GM13976 (cell line): ENCODE data around the gene HSPA1L.
"Not testable (repeated sequence)": the region's sequence is repeated elsewhere in the genome, so short reads cannot be mapped to it uniquely, and the experiment has no call there.

ENCODE experiments used
- DNase-seq: peaks from one replicate; pipeline ENCODE4 v3.0.0; 2012; ENCODE audit warnings: low spot score
- in situ Hi-C: fragments of 300-500 bp; cut with MboI; formaldehyde crosslinking; loops from one replicate; pipeline ENCODE4 v1.12.0; 2022; ENCODE audit warnings: low sequenced_read_pairs, mixed read lengths, inconsistent platforms; ENCODE audit not compliant: unreplicated experiment
- TF ChIP-seq, protein P1 (sequence below): IDR thresholded peaks from 2 replicates; pipeline ENCODE4 v1.5.1; 2012; ENCODE audit warnings: borderline replicate concordance, mild to moderate bottlenecking; ENCODE audit not compliant: insufficient read depth; ENCODE audit errors: extremely low read depth, missing control alignments, control extremely low read depth

The HSPA1L gene

DNA sequence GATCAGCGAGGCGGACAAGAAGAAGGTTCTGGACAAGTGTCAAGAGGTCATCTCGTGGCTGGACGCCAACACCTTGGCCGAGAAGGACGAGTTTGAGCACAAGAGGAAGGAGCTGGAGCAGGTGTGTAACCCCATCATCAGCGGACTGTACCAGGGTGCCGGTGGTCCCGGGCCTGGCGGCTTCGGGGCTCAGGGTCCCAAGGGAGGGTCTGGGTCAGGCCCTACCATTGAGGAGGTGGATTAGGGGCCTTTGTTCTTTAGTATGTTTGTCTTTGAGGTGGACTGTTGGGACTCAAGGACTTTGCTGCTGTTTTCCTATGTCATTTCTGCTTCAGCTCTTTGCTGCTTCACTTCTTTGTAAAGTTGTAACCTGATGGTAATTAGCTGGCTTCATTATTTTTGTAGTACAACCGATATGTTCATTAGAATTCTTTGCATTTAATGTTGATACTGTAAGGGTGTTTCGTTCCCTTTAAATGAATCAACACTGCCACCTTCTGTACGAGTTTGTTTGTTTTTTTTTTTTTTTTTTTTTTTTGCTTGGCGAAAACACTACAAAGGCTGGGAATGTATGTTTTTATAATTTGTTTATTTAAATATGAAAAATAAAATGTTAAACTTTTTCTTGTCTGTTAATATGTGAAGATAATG, 14.7 kb upstream of the HSPA1L start:
- DNase-seq = peak; percentile 43
- TF ChIP-seq, protein P1, sequence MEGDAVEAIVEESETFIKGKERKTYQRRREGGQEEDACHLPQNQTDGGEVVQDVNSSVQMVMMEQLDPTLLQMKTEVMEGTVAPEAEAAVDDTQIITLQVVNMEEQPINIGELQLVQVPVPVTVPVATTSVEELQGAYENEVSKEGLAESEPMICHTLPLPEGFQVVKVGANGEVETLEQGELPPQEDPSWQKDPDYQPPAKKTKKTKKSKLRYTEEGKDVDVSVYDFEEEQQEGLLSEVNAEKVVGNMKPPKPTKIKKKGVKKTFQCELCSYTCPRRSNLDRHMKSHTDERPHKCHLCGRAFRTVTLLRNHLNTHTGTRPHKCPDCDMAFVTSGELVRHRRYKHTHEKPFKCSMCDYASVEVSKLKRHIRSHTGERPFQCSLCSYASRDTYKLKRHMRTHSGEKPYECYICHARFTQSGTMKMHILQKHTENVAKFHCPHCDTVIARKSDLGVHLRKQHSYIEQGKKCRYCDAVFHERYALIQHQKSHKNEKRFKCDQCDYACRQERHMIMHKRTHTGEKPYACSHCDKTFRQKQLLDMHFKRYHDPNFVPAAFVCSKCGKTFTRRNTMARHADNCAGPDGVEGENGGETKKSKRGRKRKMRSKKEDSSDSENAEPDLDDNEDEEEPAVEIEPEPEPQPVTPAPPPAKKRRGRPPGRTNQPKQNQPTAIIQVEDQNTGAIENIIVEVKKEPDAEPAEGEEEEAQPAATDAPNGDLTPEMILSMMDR = peak; percentile 19
- in situ Hi-C loops = no loop called here

DNA sequence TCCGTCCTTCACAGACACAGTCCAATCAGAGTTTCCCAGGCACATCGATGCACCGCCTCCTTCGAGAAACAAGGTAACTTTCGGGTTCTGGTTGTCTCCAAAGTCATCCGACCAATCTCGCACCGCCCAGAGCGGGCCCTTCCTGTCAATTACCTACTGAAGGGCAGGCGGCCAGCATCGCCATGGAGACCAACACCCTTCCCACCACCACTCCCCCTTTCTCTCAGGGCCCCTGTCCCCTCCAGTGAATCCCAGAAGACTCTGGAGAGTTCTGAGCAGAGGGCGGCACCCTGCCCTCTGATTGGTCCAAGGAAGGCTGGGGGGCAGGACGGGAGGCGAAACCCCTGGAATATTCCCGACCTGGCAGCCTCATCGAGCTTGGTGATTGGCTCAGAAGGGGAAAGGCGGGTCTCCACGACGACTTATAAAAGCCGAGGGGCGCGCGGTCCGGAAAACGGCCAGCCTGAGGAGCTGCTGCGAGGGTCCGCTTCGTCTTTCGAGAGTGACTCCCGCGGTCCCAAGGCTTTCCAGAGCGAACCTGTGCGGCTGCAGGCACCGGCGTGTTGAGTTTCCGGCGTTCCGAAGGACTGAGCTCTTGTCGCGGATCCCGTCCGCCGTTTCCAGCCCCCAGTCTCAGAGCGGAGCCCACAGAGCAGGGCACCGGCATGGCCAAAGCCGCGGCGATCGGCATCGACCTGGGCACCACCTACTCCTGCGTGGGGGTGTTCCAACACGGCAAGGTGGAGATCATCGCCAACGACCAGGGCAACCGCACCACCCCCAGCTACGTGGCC, 12.4 kb upstream of the HSPA1L start, which contains the start of gene HSPA1B:
Gene HSPA1B, plus strand, starts transcription at position 453 of the 794 bp plus-strand sequence. Its CDS starts 213 bp downstream, at position 666.
- in situ Hi-C loops = no loop called here
- TF ChIP-seq, protein P1 = no peak
- peak; percentile 95 for DNase-seq

DNA sequence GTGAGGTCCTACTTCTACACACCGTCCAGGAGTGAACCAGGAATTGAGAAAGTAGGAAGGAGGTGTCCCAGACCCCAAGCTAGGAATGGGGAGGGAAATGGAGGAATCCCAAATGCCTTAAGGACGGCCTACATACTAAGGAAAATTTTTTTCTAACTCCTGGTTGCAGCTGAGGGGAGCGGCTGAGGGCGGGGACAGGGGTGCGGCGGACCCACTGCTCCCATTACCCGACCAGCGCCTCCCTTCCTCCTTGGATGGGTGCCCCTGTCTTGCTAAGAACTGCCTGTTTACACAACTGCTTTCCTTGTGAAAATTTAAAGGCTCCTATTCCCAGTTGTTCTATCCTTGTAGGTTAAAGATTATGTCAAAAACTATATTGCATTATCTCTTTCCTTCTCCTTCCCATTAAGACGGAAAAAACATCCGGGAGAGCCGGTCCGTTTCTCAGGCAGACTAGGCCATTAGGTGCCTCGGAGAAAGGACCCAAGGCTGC, 11.8 kb upstream of the HSPA1L start:
- in situ Hi-C loops = no loop called here
- TF ChIP-seq, protein P1 = no peak
- peak; percentile 64 for DNase-seq

DNA sequence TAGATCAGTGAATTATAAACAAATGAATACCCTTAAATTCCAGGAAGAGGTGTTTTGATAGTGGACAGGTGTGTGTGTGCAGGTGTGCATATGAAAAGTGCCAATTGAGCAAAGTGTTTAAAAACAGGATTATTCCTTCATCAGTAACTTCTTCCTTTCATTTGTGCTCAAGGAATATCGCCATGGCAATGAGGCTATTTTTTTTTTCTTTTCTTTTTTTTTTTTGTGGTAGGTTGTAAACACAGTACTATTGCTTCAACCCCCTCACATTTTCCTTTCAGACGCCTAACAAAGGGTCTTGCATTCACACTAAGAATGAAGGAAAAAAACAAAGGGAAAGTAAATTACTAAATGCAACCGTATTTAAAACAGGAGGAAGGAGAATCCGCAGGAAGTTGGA, 10.5 kb upstream of the HSPA1L start:
- in situ Hi-C loops = no loop called here
- no peak for DNase-seq
- TF ChIP-seq, protein P1 = no peak

DNA sequence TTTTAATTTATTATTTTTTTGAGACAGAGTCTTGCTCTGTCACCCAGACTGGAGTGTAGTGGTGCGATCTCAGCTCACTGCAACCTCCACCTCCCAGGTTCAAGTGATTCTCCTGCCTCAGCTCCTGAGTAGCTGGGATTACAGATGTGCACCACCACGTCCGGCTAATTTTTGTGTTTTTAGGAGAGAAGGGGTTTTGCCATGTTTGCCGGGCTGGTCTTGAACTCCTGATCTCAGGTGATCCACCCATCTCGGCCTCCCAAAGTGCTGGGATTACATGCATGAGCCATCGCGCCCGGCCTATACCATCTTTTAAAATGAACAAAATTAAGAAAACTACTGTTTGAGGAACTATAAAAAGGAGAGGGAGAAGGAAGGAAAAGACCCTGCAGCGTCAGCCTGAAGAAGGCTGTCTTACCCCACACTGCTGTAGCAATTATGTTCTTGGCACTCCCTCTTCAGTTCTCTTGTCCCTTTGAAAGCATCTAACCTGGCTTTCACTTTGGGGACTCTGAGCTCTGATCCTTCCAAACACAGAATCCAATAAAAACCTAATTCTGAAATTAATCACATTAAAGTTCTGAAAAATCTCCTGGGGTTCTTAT, 8.6 kb upstream of the HSPA1L start:
- in situ Hi-C loops, DNase-seq: not testable (repeated sequence)

DNA sequence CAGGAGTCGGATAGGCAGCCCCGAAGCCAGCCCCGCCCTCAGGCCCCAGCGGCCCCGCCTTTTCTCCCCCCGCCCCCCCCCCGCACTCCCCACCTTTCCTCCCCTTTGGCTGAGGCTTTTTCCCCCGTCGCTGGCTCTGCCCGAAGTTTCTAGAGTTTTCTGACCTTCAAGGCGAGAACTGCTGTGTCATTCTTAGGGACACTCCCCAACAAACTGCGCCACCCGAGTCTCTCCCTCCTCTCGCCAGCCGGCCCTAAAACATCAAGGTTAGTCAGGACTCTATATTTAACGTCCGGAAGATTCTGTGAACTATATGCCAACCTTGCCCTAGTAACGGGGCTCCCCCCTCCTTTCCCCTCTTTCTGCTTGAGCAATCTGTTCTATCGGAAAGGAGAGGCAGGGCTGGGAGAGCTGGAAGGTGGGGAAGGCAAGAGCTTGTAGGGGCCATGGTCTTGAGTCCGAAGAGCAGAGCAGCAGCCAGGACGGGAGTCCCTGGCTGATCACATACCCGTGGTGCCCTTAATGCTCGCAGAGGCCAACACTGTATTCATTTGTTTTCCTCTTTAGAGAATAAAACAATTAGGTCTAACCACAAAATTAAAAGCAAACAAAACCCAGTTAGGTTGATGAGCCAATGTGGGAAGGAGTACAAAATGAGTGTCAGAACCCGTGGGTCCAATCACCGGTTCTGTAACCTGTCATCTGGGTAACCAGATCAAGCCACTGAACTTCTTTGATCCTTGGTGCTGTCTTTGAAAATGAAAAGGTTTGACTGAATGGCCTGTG, 7.1 kb upstream of the HSPA1L start:
- TF ChIP-seq, protein P1 = no peak
- peak; percentile 72 for DNase-seq
- in situ Hi-C loops = no loop called here
